GM18498 (cell line): ENCODE results near the gene FRMD4B.
"Not testable (repeated sequence)": the region's sequence is repeated elsewhere in the genome, so short reads cannot be mapped to it uniquely, and the experiment has no call there.

Source experiments
- ATAC-seq: cut with Tn5 transposase; IDR thresholded peaks from one replicate; pipeline ENCODE4 v1.9.1; 2021; ENCODE audit warnings: mild to moderate bottlenecking, moderate library complexity; ENCODE audit not compliant: unreplicated experiment

FRMD4B gene

GRCh38 chr3:69292185-69292584 is 93.7 kb downstream of the FRMD4B start:
- ATAC-seq = no peak

- ATAC-seq = no peak
Measured at GRCh38 chr3:69290430-69290829, 95.5 kb downstream of the FRMD4B start.

GRCh38 chr3:69290006-69290405 is 95.9 kb downstream of the FRMD4B start:
- ATAC-seq = no peak

- peak; percentile 88 for ATAC-seq
Measured at GRCh38 chr3:69288161-69288895, 97.6 kb downstream of the FRMD4B start.

GRCh38 chr3:69283913-69284611 is 101.8 kb downstream of the FRMD4B start:
- no peak for ATAC-seq

GRCh38 chr3:69283496-69283895 is 102.4 kb downstream of the FRMD4B start:
- no peak for ATAC-seq

- peak; percentile 86 for ATAC-seq
Measured at GRCh38 chr3:69282181-69282580, 103.7 kb downstream of the FRMD4B start.

- ATAC-seq = not testable (repeated sequence)
Measured at GRCh38 chr3:69277403-69277802, 108.5 kb downstream of the FRMD4B start.

GRCh38 chr3:69276884-69277283 is 109.0 kb downstream of the FRMD4B start:
- ATAC-seq = no peak

GRCh38 chr3:69276191-69276590 is 109.7 kb downstream of the FRMD4B start:
- ATAC-seq = not testable (repeated sequence)

GRCh38 chr3:69273896-69274295 is 112.0 kb downstream of the FRMD4B start:
- ATAC-seq = no peak

GRCh38 chr3:69272556-69272955 is 113.3 kb downstream of the FRMD4B start:
- no peak for ATAC-seq

- no peak for ATAC-seq
Measured at GRCh38 chr3:69271098-69271497, 114.8 kb downstream of the FRMD4B start.

GRCh38 chr3:69266585-69266984 is 119.3 kb downstream of the FRMD4B start:
- no peak for ATAC-seq

- not testable (repeated sequence) for ATAC-seq
Measured at GRCh38 chr3:69266071-69266470, 119.8 kb downstream of the FRMD4B start.

- not testable (repeated sequence) for ATAC-seq
Measured at GRCh38 chr3:69260843-69261405, 125.0 kb downstream of the FRMD4B start.

- no peak for ATAC-seq
Measured at GRCh38 chr3:69260216-69260787, 125.6 kb downstream of the FRMD4B start.

GRCh38 chr3:69259125-69259524 is 126.8 kb downstream of the FRMD4B start:
- no peak for ATAC-seq

GRCh38 chr3:69255928-69256327 is 130.0 kb downstream of the FRMD4B start:
- ATAC-seq = no peak

GRCh38 chr3:69254351-69254750 is 131.5 kb downstream of the FRMD4B start:
- no peak for ATAC-seq

- no peak for ATAC-seq
Measured at GRCh38 chr3:69252631-69253030, 133.3 kb downstream of the FRMD4B start.

- ATAC-seq = no peak
Measured at GRCh38 chr3:69252141-69252540, 133.7 kb downstream of the FRMD4B start.
